Epithelial cell of esophagus (primary cell): Measurements from ENCODE around the gene FGD4.

Experiments
- DNase-seq: peaks from one replicate; pipeline ENCODE4 v3.0.0; 2010; ENCODE audit warnings: low read depth
- H3K4me3 ChIP-seq: 2 replicates; pipeline ENCODE4 v1.5.1; 2011; ENCODE audit warnings: mild to moderate bottlenecking, low read length, control low read depth
- CTCF ChIP-seq: IDR thresholded peaks from 2 replicates; pipeline ENCODE4 v1.5.1; 2011; ENCODE audit warnings: low read depth, mild to moderate bottlenecking, low read length, control low read depth, inconsistent platforms; ENCODE audit not compliant: insufficient read depth; ENCODE audit errors: missing control alignments

FGD4 gene

GRCh38 chr12:32589165-32589865 is 190.0 kb downstream of the FGD4 start:
- no peak for TF ChIP-seq CTCF
- no peak for DNase-seq
- H3K4me3 ChIP-seq = no peak overlapping the region

GRCh38 chr12:32595251-32595650 is 195.9 kb downstream of the FGD4 start:
- TF ChIP-seq CTCF = no peak
- DNase-seq = no peak
- no peak overlapping the region for H3K4me3 ChIP-seq

GRCh38 chr12:32596030-32596429 is 196.7 kb downstream of the FGD4 start:
- DNase-seq = no peak
- no peak for TF ChIP-seq CTCF
- H3K4me3 ChIP-seq = no peak overlapping the region

- no peak overlapping the region for H3K4me3 ChIP-seq
- no peak for TF ChIP-seq CTCF
- no peak for DNase-seq
Observed at GRCh38 chr12:32598688-32599087, 199.3 kb downstream of the FGD4 start.

- H3K4me3 ChIP-seq = no peak overlapping the region
- no peak for TF ChIP-seq CTCF
- DNase-seq = no peak
Observed at GRCh38 chr12:32600681-32601080, 201.3 kb downstream of the FGD4 start.

GRCh38 chr12:32603071-32603470 is 203.7 kb downstream of the FGD4 start:
- no peak for DNase-seq
- TF ChIP-seq CTCF = no peak
- H3K4me3 ChIP-seq = no peak overlapping the region

- H3K4me3 ChIP-seq = no peak overlapping the region
- TF ChIP-seq CTCF = no peak
- DNase-seq = peak; percentile 43
Observed at GRCh38 chr12:32603858-32604257, 204.5 kb downstream of the FGD4 start.
